HEK293 (cell line): ENCODE measurements around the gene NFATC3.
A peak's percentile ranks its signal among the peaks of the same experiment; 100 is the strongest.

Experiments
- CTCF ChIA-PET: fragments of 350-600 bp; formaldehyde crosslinking; extraction: SDS; loops from one replicate; lab custom pipeline; 2021; ENCODE audit warnings: antibody characterized with exemption; lab: Yijun Ruan, JAX
- POLR2A ChIA-PET: fragments of 300-600 bp; formaldehyde crosslinking; extraction: SDS; loops from one replicate; lab custom pipeline; 2020; ENCODE audit warnings: antibody characterized with exemption, inconsistent platforms; lab: Yijun Ruan, JAX
- H3K27ac ChIP-seq: fragments of 200-500 bp; sonication (Bioruptor generic); 2 replicates; pipeline ENCODE4 v1.5.1; 2014; ENCODE audit warnings: low read depth, low read length, control low read depth, inconsistent platforms; ENCODE audit errors: extremely low read depth
- H3K36me3 ChIP-seq, 2 experiments: fragments of 200-500 bp in 1 of 2; sonication (Bioruptor generic) in 1 of 2; 1 replicate in 1 of 2; 2 replicates in 1 of 2; pipeline ENCODE4 v1.5.1; 2014 to 2017; ENCODE audit warnings: inconsistent platforms in 2 of 2, low read length in 2 of 2; ENCODE audit not compliant: control insufficient read depth in 2 of 2, insufficient read depth in 1 of 2
- H3K4me1 ChIP-seq: fragments of 200-500 bp; sonication (Bioruptor generic); 2 replicates; pipeline ENCODE4 v1.5.1; 2014; ENCODE audit warnings: mild to moderate bottlenecking, low read length, inconsistent platforms; ENCODE audit not compliant: control insufficient read depth, insufficient read depth
- H3K4me3 ChIP-seq: 2 replicates; pipeline ENCODE4 v1.5.1; 2011; ENCODE audit warnings: low read depth, mild to moderate bottlenecking, control low read depth, low read length, moderate library complexity
- H3K9me3 ChIP-seq: fragments of 200-500 bp; sonication (Bioruptor generic); 2 replicates; pipeline ENCODE4 v1.5.1; 2014; ENCODE audit warnings: low read depth, low read length, inconsistent platforms; ENCODE audit not compliant: control insufficient read depth, insufficient read depth
- OSR2 ChIP-seq: fragments of 450-650 bp; formaldehyde crosslinking; IDR thresholded peaks from 2 replicates; pipeline ENCODE4 v1.5.1; 2016; ENCODE audit warnings: missing biosample characterization, missing genetic modification characterization
- PRDM1 ChIP-seq: fragments of 450-650 bp; formaldehyde crosslinking; IDR thresholded peaks from 2 replicates; pipeline ENCODE4; 2016; ENCODE audit warnings: missing biosample characterization, missing genetic modification characterization
- SCRT2 ChIP-seq: fragments of 450-650 bp; formaldehyde crosslinking; IDR thresholded peaks from 2 replicates; pipeline ENCODE4 v1.5.1; 2016; ENCODE audit warnings: missing biosample characterization, missing genetic modification characterization
- SP7 ChIP-seq: fragments of 450-650 bp; formaldehyde crosslinking; IDR thresholded peaks from 2 replicates; pipeline ENCODE4 v1.5.1; 2016; ENCODE audit warnings: missing biosample characterization, missing genetic modification characterization
- ZFP69B ChIP-seq: fragments of 450-650 bp; formaldehyde crosslinking; IDR thresholded peaks from 2 replicates; pipeline ENCODE4 v1.5.1; 2016; ENCODE audit warnings: missing biosample characterization, missing genetic modification characterization
- ZNF121 ChIP-seq: fragments of 450-650 bp; formaldehyde crosslinking; IDR thresholded peaks from 2 replicates; pipeline ENCODE4 v1.5.1; 2016; ENCODE audit warnings: missing biosample characterization, missing genetic modification characterization
- ZNF133 ChIP-seq: fragments of 450-650 bp; formaldehyde crosslinking; IDR thresholded peaks from 2 replicates; pipeline ENCODE4 v1.5.1; 2016; ENCODE audit warnings: missing biosample characterization, missing genetic modification characterization
- ZNF157 ChIP-seq: fragments of 450-650 bp; formaldehyde crosslinking; IDR thresholded peaks from 2 replicates; pipeline ENCODE4 v1.5.1; 2016; ENCODE audit warnings: missing biosample characterization, missing genetic modification characterization
- ZNF174 ChIP-seq: fragments of 450-650 bp; formaldehyde crosslinking; IDR thresholded peaks from 2 replicates; pipeline ENCODE4 v1.5.0; 2017; ENCODE audit warnings: missing biosample characterization, mild to moderate bottlenecking, missing genetic modification characterization
- ZNF19 ChIP-seq: fragments of 450-650 bp; formaldehyde crosslinking; IDR thresholded peaks from 2 replicates; pipeline ENCODE4; 2016; ENCODE audit warnings: missing biosample characterization, missing genetic modification characterization, low read depth
- ZNF202 ChIP-seq: fragments of 450-650 bp; formaldehyde crosslinking; IDR thresholded peaks from 2 replicates; pipeline ENCODE4 v1.5.1; 2016; ENCODE audit warnings: missing biosample characterization, missing genetic modification characterization, borderline replicate concordance
- ZNF266 ChIP-seq: fragments of 450-650 bp; formaldehyde crosslinking; IDR thresholded peaks from 2 replicates; pipeline ENCODE4 v1.5.1; 2016; ENCODE audit warnings: missing biosample characterization, missing genetic modification characterization, low read depth
- ZNF530 ChIP-seq: fragments of 450-650 bp; formaldehyde crosslinking; IDR thresholded peaks from 2 replicates; pipeline ENCODE4 v1.5.1; 2016; ENCODE audit warnings: low read depth, missing biosample characterization, missing genetic modification characterization
- ZNF654 ChIP-seq: fragments of 450-650 bp; formaldehyde crosslinking; IDR thresholded peaks from 2 replicates; pipeline ENCODE4 v1.5.1; 2016; ENCODE audit warnings: low read depth, missing biosample characterization, missing genetic modification characterization
- ZNF660 ChIP-seq: fragments of 450-650 bp; IDR thresholded peaks from 2 replicates; pipeline ENCODE4 v1.5.1; 2018; ENCODE audit warnings: missing biosample characterization, mild to moderate bottlenecking, missing genetic modification characterization
- ZNF76 ChIP-seq: fragments of 450-650 bp; formaldehyde crosslinking; IDR thresholded peaks from 2 replicates; pipeline ENCODE4; 2016; ENCODE audit warnings: low read depth, missing biosample characterization, missing genetic modification characterization, borderline replicate concordance
- ZNF791 ChIP-seq: fragments of 450-650 bp; formaldehyde crosslinking; IDR thresholded peaks from 2 replicates; pipeline ENCODE4 v1.5.1; 2016; ENCODE audit warnings: missing biosample characterization, missing genetic modification characterization
- TF ChIP-seq, protein P1 (sequence below): fragments of 450-650 bp; formaldehyde crosslinking; IDR thresholded peaks from 2 replicates; pipeline ENCODE4 v1.5.1; 2016; ENCODE audit warnings: missing biosample characterization, missing genetic modification characterization
- TF ChIP-seq, protein P2 (sequence below): fragments of 450-650 bp; formaldehyde crosslinking; IDR thresholded peaks from 2 replicates; pipeline ENCODE4 v1.5.1; 2017; ENCODE audit warnings: missing biosample characterization, missing genetic modification characterization
- TF ChIP-seq, protein P3 (sequence below): fragments of 450-650 bp; formaldehyde crosslinking; IDR thresholded peaks from 2 replicates; pipeline ENCODE4 v1.5.1; 2016; ENCODE audit warnings: missing biosample characterization, missing genetic modification characterization, borderline replicate concordance
- TF ChIP-seq, protein P4 (sequence below): fragments of 450-650 bp; formaldehyde crosslinking; IDR thresholded peaks from 2 replicates; pipeline ENCODE4 v1.5.1; 2016; ENCODE audit warnings: missing biosample characterization, missing genetic modification characterization, borderline replicate concordance

Gene NFATC3

DNA sequence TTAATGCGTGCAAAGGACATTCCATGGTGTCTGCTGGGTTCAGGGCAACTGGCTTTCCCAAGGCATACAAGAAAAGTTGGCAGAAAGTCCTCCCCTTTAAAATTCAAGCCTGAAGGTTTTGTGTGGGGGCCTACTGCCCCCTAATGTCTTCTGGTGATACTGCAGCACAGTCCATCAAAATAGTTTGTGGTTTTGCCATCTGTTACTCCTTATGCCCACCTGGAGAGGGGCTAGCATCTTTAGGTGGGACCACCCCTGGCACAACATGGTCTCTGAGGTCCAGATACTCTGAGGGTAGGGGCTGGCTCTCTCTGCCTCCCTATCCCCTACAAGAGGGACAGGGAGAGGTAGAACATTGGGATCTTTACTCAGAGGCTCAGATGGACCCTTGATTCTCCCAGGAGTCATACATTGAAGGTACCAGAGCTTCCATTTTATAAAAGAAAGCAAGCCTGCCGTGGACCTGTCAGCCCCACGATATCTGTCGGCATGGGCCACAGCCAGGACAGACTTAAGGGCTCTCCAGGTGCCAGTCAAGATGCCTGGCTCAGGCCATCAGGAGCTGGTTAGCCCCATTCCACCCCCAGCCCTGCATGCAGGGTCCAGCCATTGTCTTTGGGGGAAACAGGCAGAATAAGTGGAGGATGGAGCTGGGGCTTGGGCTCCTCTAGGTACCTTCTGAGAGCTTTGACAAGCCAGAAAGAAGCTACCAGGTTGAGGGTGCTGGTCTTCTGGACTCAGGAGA, 144.4 kb downstream of the NFATC3 start:
- Histone ChIP-seq H3K4me3 (no peak overlapping the region), H3K4me1 (no peaks in the 10 kb centered on the region), H3K27ac (no peak overlapping the region), H3K36me3 (peaks cover 0 to 62% of the 10 kb centered on the region in 2 experiments; a peak in 1 of 3 replicates), H3K9me3 (no peaks in the 10 kb centered on the region)
- TF ChIP-seq SCRT2 (peak; percentile 63; the same call in 1 of the 2 replicates), ZNF654 (tag by site-specific recombination) (peak; percentile 84), ZNF660 (peak; percentile 61; the same call in 1 of the 2 replicates), PRDM1 (tag by site-specific recombination) (peak; percentile 39; the same call in 1 of the 2 replicates), ZNF202 (no peak)
- TF ChIP-seq, protein P1, sequence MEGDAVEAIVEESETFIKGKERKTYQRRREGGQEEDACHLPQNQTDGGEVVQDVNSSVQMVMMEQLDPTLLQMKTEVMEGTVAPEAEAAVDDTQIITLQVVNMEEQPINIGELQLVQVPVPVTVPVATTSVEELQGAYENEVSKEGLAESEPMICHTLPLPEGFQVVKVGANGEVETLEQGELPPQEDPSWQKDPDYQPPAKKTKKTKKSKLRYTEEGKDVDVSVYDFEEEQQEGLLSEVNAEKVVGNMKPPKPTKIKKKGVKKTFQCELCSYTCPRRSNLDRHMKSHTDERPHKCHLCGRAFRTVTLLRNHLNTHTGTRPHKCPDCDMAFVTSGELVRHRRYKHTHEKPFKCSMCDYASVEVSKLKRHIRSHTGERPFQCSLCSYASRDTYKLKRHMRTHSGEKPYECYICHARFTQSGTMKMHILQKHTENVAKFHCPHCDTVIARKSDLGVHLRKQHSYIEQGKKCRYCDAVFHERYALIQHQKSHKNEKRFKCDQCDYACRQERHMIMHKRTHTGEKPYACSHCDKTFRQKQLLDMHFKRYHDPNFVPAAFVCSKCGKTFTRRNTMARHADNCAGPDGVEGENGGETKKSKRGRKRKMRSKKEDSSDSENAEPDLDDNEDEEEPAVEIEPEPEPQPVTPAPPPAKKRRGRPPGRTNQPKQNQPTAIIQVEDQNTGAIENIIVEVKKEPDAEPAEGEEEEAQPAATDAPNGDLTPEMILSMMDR (tag by site-specific recombination) = peak; percentile 86
- ChIA-PET CTCF (interaction anchor here (0.7 to 1.7 kb wide), 6 partner anchors 29 to 167 kb away, joined by 3 to 4 read pairs (median 3); no protein-coding TSS in a partner anchor), POLR2A (interaction anchor here (0.6 kb wide), 1 partner anchor 12 kb away, joined by 3 read pairs; no protein-coding TSS in a partner anchor)

DNA sequence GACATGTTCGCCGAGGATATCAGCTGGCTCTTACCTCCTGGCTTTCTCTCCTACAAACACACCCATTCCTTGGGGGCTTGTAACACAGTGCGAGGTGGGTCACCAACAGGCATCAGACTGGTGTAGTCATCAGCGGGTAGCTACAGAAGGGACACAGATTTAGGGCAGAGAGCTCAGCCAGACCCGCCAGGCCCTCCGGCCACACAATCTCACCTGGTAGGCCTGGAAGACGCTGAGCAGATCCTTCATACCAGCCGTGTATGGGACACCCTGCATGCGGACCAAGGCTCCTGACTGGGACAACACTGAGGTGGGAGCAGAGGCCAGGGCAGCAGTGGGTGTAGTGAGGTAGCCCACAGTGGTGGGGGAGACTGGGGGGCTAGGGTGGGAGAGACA, 145.0 kb downstream of the NFATC3 start:
- TF ChIP-seq ZNF530 (tag by site-specific recombination) (no peak), SCRT2 (0 out of 2 replicates have a peak, but pooled peaks have one; percentile 43), ZNF174 (tag by site-specific recombination) (no peak), ZNF791 (tag by site-specific recombination) (no peak), ZNF76 (no peak)
- TF ChIP-seq, protein P2, sequence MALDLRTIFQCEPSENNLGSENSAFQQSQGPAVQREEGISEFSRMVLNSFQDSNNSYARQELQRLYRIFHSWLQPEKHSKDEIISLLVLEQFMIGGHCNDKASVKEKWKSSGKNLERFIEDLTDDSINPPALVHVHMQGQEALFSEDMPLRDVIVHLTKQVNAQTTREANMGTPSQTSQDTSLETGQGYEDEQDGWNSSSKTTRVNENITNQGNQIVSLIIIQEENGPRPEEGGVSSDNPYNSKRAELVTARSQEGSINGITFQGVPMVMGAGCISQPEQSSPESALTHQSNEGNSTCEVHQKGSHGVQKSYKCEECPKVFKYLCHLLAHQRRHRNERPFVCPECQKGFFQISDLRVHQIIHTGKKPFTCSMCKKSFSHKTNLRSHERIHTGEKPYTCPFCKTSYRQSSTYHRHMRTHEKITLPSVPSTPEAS (tag by site-specific recombination) = no peak
- TF ChIP-seq, protein P3, sequence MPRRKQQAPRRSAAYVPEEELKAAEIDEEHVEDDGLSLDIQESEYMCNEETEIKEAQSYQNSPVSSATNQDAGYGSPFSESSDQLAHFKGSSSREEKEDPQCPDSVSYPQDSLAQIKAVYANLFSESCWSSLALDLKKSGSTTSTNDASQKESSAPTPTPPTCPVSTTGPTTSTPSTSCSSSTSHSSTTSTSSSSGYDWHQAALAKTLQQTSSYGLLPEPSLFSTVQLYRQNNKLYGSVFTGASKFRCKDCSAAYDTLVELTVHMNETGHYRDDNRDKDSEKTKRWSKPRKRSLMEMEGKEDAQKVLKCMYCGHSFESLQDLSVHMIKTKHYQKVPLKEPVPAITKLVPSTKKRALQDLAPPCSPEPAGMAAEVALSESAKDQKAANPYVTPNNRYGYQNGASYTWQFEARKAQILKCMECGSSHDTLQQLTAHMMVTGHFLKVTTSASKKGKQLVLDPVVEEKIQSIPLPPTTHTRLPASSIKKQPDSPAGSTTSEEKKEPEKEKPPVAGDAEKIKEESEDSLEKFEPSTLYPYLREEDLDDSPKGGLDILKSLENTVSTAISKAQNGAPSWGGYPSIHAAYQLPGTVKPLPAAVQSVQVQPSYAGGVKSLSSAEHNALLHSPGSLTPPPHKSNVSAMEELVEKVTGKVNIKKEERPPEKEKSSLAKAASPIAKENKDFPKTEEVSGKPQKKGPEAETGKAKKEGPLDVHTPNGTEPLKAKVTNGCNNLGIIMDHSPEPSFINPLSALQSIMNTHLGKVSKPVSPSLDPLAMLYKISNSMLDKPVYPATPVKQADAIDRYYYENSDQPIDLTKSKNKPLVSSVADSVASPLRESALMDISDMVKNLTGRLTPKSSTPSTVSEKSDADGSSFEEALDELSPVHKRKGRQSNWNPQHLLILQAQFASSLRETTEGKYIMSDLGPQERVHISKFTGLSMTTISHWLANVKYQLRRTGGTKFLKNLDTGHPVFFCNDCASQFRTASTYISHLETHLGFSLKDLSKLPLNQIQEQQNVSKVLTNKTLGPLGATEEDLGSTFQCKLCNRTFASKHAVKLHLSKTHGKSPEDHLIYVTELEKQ = no peak
- POLR2A ChIA-PET = interaction anchor here (0.6 kb wide), 1 partner anchor 12 kb away, joined by 3 read pairs; no protein-coding TSS in a partner anchor

DNA sequence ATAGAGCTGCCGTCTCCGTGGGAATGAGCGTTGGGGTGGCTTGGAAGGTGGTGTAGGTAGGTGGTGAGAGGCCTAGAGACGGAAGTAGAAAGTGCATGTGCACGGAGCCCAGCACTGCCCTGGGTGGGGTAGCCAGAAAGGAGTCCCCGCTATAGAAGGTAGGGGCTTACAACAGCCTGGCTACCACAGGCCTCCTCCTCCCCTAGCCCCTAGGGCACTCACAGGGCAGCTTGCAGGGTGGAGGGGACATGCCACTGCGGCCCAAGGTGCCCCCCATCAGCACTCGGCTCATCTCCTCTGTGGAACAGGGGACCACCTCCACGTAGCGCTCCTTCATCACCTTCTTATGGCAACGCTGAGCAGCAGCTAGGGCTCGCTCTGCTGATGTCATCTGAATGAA, 145.8 kb downstream of the NFATC3 start:
- Histone ChIP-seq H3K9me3 (no peaks in the 10 kb centered on the region), H3K4me3 (no peak overlapping the region), H3K27ac (no peak overlapping the region), H3K4me1 (no peaks in the 10 kb centered on the region), H3K36me3 (peaks cover 0 to 62% of the 10 kb centered on the region in 2 experiments; a peak in 1 of 3 replicates)
- ChIA-PET CTCF (interaction anchor here (0.6 to 1.7 kb wide), 3 partner anchors 73 to 168 kb away, joined by 3 to 4 read pairs (median 3); no protein-coding TSS in a partner anchor), POLR2A (no interaction called here)
- TF ChIP-seq ZNF157 (no peak), SP7 (tag by site-specific recombination) (no peak), ZFP69B (tag by site-specific recombination) (no peak), OSR2 (tag by site-specific recombination) (no peak), ZNF133 (tag by site-specific recombination) (no peak), ZNF121 (tag by site-specific recombination) (no peak), ZNF266 (tag by site-specific recombination) (no peak), ZNF19 (tag by site-specific recombination) (no peak)
- TF ChIP-seq, protein P4, sequence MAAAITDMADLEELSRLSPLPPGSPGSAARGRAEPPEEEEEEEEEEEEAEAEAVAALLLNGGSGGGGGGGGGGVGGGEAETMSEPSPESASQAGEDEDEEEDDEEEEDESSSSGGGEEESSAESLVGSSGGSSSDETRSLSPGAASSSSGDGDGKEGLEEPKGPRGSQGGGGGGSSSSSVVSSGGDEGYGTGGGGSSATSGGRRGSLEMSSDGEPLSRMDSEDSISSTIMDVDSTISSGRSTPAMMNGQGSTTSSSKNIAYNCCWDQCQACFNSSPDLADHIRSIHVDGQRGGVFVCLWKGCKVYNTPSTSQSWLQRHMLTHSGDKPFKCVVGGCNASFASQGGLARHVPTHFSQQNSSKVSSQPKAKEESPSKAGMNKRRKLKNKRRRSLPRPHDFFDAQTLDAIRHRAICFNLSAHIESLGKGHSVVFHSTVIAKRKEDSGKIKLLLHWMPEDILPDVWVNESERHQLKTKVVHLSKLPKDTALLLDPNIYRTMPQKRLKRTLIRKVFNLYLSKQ = no peak
- TF ChIP-seq, protein P2 (tag by site-specific recombination) = no peak

More for the DNA sequence above, 145.0 kb downstream of the NFATC3 start:
- H3K4me3 ChIP-seq = no peak overlapping the region
- no peak overlapping the region for H3K27ac ChIP-seq
- no peaks in the 10 kb centered on the region for H3K9me3 ChIP-seq
- H3K4me1 ChIP-seq = no peaks in the 10 kb centered on the region
- CTCF ChIA-PET = interaction anchor here (0.7 to 1.7 kb wide), 6 partner anchors 30 to 167 kb away, joined by 3 to 4 read pairs (median 3); no protein-coding TSS in a partner anchor
- peaks cover 0 to 62% of the 10 kb centered on the region in 2 experiments; a peak in 1 of 3 replicates for H3K36me3 ChIP-seq
